ENCODE measurements around the gene CCNL2.

- no peak for TF ChIP-seq CTCF (conservative IDR thresholded peaks at IDR 0.05; ENCODE audit: low read length)
- no peak for TF ChIP-seq EZH2phosphoT487 (IDR thresholded peaks at IDR 0.05; ENCODE audit: borderline replicate concordance)
Observed at GRCh38 chr1:1423245-1423597, 24.1 kb upstream of the CCNL2 start.
